Activated CD4-positive, alpha-beta T cell treated with anti-CD3 and anti-CD28 coated beads, Interleukin-2, amount 50 U/mL, for 48 hours (primary cell): ENCODE data around the gene GJD2.

ENCODE experiments used
- DNase-seq, 2 experiments: peaks; one replicate each; pipeline ENCODE4 v3.0.0-alpha.2; 2020

GJD2 gene

GRCh38 chr15:34721802-34722438 is 32.9 kb downstream of the GJD2 start:
- no peak for DNase-seq

GRCh38 chr15:34721157-34721801 is 33.5 kb downstream of the GJD2 start:
- DNase-seq = no peak

DNA sequence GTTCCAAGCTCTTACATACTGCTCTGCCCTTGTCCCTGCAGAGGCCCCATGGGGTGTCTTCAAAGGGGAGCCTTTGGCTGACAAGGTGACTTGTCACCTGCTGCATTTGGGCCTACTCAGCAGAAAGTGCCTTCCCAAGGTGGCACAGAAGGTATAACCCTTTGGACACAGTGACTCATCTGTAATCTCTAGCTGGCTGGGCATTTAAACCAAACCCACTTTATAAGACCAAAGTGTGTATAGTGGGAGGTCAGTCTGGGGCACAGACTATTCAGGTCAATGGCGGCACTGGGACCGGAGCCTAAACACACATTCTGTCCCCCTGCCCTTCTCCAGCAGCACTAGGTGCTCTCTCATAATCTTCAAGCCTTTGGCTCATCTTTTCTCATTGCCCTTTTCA is 35.1 kb downstream of the GJD2 start:
- DNase-seq = no peak

DNA sequence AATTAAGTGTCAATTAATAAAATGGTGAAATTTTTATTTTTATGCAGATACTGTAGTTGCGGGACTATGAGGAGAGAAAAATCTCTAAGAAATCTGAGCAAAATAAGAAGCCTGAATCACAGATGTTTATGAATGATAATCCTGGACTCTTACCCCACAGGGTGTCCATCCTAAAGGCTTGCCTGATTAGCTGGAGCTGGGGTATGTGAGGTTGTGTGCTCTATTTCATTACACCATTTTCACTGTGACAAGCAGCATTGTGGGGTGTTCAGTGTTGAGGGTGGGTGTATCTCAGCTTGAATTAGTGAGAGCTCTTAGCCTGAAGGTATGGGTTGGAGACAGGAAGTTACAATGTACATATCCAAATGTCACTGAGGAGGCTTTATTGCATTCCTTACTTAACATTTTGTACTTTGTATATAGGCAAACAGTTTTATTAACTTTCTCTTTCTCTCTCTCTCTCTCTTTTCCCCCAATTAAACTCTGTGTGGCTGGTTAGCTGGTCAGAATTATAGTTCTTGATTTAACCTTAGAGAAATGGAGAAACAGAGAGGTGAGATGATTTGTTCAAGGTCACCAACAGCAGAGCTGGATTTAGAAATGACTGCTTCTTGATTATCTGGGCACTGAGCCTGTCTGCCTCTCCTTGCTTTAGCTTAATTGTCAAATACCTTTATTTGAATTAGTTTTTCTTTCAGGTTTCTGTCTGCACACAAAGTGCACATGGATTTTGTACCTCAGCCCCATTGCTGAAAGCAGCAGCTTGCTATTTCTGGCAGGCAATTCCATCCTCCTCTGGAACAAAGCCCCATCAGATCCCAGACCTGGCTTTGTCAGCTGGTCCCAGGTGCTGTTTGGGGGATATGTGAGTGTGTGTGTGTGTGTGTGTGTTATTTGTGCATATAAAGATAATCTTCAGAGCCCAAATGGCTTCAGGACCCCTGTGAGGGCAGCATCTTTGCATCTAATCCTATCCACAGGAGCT is 35.8 kb downstream of the GJD2 start:
- DNase-seq = no peak

DNA sequence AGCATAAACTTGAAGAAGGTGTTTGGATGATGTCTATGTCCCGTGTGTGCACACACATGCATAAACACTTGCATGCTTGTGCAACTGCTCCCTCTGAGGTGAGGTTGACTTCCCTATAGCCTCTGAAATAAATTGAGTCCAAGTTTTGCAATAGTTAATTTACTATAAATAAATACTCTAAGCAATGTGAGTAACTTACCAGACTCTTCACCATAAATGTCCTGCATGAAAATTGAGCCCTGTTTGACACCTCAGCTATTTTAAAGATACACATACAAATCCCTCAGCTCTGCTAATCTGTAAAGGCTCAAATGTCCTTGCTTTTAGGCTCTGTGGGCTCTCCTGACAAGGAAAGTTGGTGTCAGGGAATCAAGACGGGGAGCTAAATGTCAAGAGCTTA is 37.1 kb downstream of the GJD2 start:
- DNase-seq = no peak

DNA sequence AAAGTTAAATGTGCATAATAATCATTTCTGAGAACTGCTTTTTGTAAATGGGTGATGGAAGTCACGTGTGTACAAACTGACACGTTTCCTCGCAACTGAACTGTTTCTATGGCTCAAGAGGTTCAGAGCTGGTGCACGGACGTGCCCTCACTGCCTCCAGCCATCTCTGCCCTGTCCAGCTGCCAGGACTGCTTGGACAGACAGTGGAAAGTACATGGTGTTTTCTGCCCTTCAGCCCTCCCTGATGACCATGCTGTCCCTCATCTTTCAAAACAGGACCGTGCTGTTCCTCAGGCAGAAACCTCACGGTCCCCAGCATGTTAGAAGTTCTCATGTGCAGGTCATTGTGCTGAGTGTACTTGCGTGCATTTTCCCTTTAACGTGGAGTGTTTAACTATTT is 38.7 kb downstream of the GJD2 start:
- DNase-seq = no peak

DNA sequence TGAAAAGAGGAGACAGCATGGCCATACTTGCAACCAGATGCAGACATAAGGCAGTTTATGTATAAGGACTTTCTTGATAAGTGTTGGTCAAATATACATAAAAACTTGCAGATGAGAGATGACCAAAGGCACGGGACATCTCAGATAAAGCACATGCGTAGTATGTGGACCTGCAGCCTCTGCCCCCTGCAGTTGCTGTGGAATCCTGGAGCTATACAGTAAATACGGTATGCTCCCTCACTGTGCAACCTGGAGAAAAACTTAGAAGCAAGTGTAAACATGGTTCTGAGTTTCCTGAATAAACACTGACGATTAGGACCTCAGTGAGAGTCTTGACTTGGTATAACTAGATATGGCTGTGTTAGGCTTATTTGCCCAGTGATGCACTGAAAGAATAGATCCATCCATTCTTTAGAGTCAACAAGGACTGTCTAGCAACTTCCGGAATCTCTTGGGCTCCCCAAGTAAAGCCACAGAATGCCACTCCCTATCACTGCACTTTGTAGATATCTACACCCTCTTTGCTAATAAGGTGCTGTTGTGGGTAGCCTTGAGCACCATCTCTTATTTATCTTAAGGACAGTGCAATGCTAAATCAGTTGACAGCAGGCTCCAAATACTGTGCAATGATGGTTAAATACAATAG is 40.2 kb downstream of the GJD2 start:
- no peak for DNase-seq

DNA sequence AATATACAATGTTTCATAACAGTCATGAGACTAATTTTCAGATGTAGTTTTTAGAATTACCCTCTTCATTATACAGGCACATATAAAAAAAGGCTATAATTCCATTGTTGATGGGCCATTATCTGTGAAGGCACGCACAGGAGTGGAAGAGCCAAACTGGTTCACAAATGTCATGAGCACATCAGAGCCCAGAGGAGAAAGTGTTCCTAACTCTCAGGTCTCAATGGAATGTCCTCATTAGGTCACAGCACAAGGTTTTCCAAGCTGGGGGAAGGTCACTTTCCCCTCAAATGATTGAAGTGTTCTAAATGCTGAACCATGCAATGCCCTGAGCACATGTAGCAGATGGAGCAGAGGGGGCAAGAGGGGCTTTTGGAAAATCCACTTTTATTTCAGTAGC is 41.2 kb downstream of the GJD2 start:
- no peak for DNase-seq

- no peak for DNase-seq
Observed at GRCh38 chr15:34709866-34710265, 44.9 kb downstream of the GJD2 start.

- DNase-seq = no peak
Observed at GRCh38 chr15:34708422-34708821, 46.4 kb downstream of the GJD2 start.

GRCh38 chr15:34701536-34701935 is 53.3 kb downstream of the GJD2 start:
- no peak for DNase-seq
